Fibroblast of villous mesenchyme (primary cell): ENCODE results near the gene NCAM1. TPM values are rescaled to one million over a fixed set of nuclear protein-coding genes. Genes with fewer than 3 reads are reported as not detected.

ENCODE experiments used
- DNase-seq: peaks from one replicate; pipeline ENCODE4 v3.0.0-alpha.2; 2010; ENCODE audit warnings: low read depth
- H3K4me3 ChIP-seq: 2 replicates; pipeline ENCODE4 v1.5.1; 2011; ENCODE audit warnings: low read depth, mild to moderate bottlenecking, low read length
- total RNA-seq: library from RNA; depleted of rRNA; stranded (reverse); fragments of >200 nt; gene quantifications from 2 replicates; pipeline ENCODE4 v1.2.3, GENCODE V29; 2012
- TF ChIP-seq, protein P1 (sequence below): IDR thresholded peaks from 2 replicates; pipeline ENCODE4 v1.5.1; 2012; ENCODE audit warnings: low read depth, mild to moderate bottlenecking, low read length; ENCODE audit not compliant: insufficient read depth

The NCAM1 gene
- total RNA-seq, 1 donor: 0.86 TPM

DNA sequence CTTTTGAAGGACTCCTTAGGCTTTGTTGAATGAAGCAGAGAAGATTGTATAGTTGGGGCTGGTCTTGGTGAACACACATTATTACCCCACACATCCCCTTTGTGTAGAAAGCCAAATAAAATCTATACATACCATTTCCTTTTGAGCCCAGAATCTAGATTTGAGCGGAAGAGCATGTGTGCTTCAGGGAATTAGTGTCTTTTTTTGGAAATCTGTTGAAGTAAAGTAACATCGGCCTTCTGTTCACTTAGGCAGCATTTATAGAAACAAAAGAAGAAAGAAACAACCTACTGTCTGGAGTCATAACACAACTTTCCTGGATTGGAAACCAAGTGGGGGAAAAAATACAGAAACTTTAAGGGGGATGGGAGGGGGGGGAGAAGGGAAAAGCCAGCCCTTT, 315.2 kb downstream of the NCAM1 start:
- no peak overlapping the region for H3K4me3 ChIP-seq
- no peak for DNase-seq
- TF ChIP-seq, protein P1, sequence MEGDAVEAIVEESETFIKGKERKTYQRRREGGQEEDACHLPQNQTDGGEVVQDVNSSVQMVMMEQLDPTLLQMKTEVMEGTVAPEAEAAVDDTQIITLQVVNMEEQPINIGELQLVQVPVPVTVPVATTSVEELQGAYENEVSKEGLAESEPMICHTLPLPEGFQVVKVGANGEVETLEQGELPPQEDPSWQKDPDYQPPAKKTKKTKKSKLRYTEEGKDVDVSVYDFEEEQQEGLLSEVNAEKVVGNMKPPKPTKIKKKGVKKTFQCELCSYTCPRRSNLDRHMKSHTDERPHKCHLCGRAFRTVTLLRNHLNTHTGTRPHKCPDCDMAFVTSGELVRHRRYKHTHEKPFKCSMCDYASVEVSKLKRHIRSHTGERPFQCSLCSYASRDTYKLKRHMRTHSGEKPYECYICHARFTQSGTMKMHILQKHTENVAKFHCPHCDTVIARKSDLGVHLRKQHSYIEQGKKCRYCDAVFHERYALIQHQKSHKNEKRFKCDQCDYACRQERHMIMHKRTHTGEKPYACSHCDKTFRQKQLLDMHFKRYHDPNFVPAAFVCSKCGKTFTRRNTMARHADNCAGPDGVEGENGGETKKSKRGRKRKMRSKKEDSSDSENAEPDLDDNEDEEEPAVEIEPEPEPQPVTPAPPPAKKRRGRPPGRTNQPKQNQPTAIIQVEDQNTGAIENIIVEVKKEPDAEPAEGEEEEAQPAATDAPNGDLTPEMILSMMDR: no peak

DNA sequence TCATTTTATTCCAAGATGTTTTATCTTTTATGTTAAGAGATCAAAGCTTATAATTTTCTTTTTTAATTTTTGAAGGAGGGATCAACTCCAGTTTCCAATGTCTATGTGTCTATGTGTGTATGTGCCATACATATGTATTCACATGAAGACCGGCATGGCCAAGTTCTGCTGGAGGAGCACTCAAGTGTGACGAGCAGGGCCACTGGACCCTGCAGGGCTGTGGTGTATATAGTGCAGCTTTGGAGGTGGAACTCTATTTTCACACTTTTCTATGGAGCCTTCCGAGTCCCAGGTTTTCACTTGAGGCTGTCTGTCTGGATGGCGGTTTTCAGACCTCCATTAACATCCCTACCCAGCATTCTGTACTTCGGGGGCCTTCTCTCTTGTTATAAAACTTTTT, 316.7 kb downstream of the NCAM1 start:
- no peak for DNase-seq
- H3K4me3 ChIP-seq: no peak overlapping the region
- TF ChIP-seq, protein P1: no peak

DNA sequence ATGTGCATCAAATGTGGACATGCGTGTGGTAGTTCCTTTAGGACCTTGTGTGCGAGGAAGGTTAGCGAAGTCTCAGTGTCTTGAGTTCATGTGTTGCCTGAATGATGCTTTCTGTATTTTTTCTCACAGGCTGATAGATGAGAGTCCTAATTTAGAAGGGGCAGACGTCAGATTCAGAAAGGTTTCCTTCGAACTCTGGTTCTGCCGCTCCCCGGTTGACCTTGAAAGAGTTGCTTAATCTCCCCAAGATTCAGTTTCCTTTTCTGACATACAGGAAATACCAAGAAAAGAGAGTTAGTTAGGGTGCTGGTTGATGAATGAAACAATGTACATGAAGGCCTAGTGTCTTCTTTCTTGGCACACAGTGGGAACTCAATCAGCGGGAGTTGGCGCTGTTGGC, 317.3 kb downstream of the NCAM1 start:
- TF ChIP-seq, protein P1: no peak
- DNase-seq: no peak
- H3K4me3 ChIP-seq: no peak overlapping the region

DNA sequence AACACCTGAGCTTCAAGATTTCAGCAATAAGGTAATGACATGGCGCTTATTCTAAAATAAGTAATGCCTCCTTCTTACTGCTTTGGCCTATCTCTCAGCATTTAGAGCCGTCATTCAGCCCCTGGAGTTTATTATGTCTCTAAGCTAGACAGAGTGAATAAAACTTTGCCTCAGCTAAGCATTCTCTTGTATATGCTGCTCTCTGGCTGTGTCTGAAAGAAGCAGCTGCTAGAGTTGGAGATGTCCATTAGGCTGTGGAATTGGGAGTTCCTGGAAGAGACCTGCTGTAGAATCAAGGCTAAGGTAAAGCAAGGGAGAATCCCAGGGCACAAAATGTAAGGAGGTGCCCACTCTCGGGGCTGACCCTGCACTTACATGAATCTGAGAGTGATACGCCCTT, 317.7 kb downstream of the NCAM1 start:
- TF ChIP-seq, protein P1: no peak
- H3K4me3 ChIP-seq: no peak overlapping the region
- no peak for DNase-seq

DNA sequence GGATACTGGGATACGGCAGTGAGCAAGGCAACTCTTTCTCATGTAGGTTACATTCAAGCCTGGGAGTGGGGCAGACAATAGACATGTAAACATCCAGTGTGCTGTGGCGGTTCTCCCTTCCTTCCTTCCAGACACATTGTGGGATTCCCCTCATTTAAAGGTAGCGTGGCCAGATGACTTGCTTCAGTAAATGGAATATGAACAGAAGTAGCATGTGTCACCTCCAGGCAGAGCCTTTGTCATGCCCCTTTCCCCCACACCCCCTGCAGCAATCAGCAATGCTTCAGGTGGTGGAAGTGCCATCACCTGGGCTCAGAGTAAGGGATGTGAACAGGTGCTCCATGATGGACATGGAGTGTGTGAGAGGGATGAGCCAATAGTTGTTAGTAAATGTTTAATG, 318.4 kb downstream of the NCAM1 start:
- no peak for DNase-seq
- no peak overlapping the region for H3K4me3 ChIP-seq
- TF ChIP-seq, protein P1: no peak

DNA sequence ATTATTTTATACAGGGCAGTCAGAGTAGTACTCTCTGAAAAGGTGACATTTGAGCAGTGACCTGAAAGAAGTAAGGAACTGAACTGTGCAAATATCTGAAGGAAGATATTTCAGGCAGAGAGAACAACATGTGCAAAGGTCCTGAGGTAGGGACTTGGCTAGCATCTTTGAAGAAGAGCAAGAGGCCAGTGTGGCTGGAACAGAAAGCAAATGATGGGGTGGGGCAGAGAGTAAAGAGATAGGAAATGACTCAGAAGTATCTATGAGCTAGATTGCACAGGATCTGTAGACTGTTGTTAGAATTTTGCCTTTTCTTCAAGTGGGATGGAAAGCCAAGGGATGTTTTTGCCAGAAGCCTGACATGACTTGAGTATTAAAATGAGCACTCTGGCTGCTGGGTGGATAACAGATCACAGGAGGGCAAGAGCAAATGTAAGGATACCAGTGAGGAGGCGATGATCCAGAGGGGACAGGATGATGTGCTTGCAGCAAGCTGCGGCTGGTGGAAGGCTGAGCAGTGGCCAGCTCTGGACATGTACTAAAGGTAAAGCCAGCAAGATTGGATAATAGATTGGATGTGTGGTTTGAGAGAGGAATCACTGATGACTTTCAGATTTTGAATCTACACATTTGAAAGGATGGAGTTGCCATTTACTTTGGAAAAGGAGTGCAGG, 320.0 kb downstream of the NCAM1 start:
- TF ChIP-seq, protein P1: no peak
- DNase-seq: no peak
- no peak overlapping the region for H3K4me3 ChIP-seq

DNA sequence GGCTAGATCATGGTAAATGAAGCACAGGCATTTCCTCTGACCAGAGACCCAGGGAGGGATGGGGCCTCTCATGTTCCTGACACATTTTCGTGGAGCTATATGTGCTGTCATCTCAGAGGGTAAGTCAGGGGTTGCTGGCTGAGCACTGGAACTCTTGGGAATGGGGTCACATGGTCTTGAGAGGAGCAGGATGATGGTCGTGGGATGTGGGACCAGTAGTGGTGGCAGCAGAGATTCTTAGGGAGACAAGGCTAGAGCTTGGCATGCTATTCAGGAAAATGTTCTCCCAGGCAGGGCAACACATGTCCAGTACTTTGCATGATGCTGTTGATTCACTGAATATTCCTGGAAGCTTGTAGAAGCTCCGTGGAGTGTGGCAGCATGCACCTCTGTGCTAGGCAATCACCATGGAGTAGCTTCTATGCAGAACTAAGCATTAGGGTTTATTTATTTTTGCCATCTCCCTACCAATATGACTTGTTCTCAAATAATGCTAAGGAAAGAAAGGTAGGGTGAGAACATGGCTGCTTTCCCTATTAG, 321.7 kb downstream of the NCAM1 start:
- no peak overlapping the region for H3K4me3 ChIP-seq
- DNase-seq: no peak
- TF ChIP-seq, protein P1: no peak
